Prostate gland (tissue), 2 donors: ENCODE data around the gene BZW2. TPM values are rescaled to one million over a fixed set of nuclear protein-coding genes. Genes with fewer than 3 reads are reported as not detected.

Experiments used
- DNase-seq: peaks from one replicate; pipeline ENCODE4 v3.0.0-alpha.2; 2019; ENCODE audit warnings: low spot score
- H3K27ac ChIP-seq, 2 donors: fragments of 200-600 bp; sonication (generic); 2 replicates each; pipeline ENCODE4 v1.5.1; 2017 to 2019
- H3K27me3 ChIP-seq: fragments of 200-600 bp; sonication (generic); replicated peaks from 2 replicates; pipeline ENCODE4 v1.5.1; 2019; ENCODE audit not compliant: insufficient read depth
- H3K36me3 ChIP-seq, 2 donors: fragments of 200-600 bp; sonication (generic); 1 replicate in 1 of 2; 2 replicates in 1 of 2; pipeline versions ENCODE4 v1.5.1 to v1.8.1; 2017 to 2019
- H3K4me1 ChIP-seq: fragments of 200-600 bp; sonication (generic); replicated peaks from 2 replicates; pipeline ENCODE4 v1.5.1; 2019
- H3K4me3 ChIP-seq, 2 donors: fragments of 200-600 bp; sonication (generic); 2 replicates each; pipeline ENCODE4 v1.5.1; 2017 to 2019
- H3K9me3 ChIP-seq: fragments of 200-600 bp; sonication (generic); 2 replicates; pipeline ENCODE4 v1.5.1; 2017
- POLR2A ChIP-seq: fragments of 450-650 bp; IDR thresholded peaks from one replicate; pipeline ENCODE4 v1.6.1; 2016; ENCODE audit warnings: antibody characterized with exemption, mild to moderate bottlenecking
- POLR2AphosphoS5 ChIP-seq: sonication (generic); formaldehyde crosslinking; IDR thresholded peaks from one replicate; pipeline ENCODE4 v1.6.1; 2017; ENCODE audit warnings: antibody characterized with exemption
- WGBS: methylation state at CpG from one replicate; pipeline ENCODE4 v1.1.5; 2018; 5-methylcytosine and 5-hydroxymethylcytosine counted together
- intact Hi-C: fragments of 100-400 bp; cut with DNase I; formaldehyde crosslinking; loops from one replicate; pipeline ENCODE4 v1.14.2; 2022
- total RNA-seq, 2 donors: library from RNA; depleted of rRNA; stranded (reverse); fragments of >200 nt; gene quantifications; one replicate each; pipeline ENCODE4 v1.1.0, GENCODE V29; 2016
- TF ChIP-seq, protein P1 (sequence below), 4 experiments: fragments of 200-600 bp in 2 of 4; fragments of 450-650 bp in 2 of 4; sonication (generic) in 2 of 4; IDR thresholded peaks; 1 replicate in 3 of 4; 2 replicates in 1 of 4; pipeline ENCODE4 v1.5.1; 2016 to 2019; ENCODE audit warnings: antibody characterized with exemption in 4 of 4, mild to moderate bottlenecking in 2 of 4, moderate library complexity in 2 of 4

Gene BZW2
- total RNA-seq, 2 donors from 2014 or later, result 31.0 to 33.5 TPM

DNA sequence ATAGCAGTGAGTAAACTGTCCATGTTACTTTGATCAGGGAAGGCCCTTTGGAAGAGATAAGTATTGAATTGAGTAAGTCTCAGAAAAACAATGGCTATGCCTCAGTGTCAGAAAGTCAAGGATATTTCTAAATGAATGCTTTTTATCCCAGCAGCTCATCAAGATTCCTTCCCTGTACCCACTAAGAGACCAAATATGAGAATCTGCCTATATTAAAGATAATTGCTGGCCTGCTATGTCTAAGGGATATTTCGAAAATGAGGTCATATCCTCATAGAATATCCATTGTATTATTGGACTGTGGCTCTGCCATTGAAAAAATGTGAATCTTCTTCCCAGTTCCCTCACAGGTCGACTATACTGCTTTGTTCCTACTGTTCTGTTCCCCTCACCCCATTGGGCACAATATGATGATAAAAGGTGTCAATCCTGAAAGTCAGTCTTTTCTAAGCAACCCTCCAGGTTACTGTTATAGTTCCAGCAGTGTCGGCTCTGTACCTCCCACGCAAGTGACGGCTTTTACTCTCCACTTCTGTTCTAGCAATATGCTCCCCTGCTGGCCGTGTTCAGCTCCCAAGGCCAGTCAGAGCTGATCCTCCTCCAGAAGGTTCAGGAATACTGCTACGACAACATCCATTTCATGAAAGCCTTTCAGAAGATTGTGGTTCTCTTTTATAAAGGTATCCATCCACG is 51.7 kb downstream of the BZW2 start:
- no peak overlapping the region for H3K27ac ChIP-seq
- H3K27me3 ChIP-seq, result no peaks in the 10 kb centered on the region
- H3K4me3 ChIP-seq, result no peak overlapping the region
- H3K36me3 ChIP-seq, result no peaks in the 10 kb centered on the region
- TF ChIP-seq POLR2AphosphoS5, result no peak
- TF ChIP-seq, protein P1, sequence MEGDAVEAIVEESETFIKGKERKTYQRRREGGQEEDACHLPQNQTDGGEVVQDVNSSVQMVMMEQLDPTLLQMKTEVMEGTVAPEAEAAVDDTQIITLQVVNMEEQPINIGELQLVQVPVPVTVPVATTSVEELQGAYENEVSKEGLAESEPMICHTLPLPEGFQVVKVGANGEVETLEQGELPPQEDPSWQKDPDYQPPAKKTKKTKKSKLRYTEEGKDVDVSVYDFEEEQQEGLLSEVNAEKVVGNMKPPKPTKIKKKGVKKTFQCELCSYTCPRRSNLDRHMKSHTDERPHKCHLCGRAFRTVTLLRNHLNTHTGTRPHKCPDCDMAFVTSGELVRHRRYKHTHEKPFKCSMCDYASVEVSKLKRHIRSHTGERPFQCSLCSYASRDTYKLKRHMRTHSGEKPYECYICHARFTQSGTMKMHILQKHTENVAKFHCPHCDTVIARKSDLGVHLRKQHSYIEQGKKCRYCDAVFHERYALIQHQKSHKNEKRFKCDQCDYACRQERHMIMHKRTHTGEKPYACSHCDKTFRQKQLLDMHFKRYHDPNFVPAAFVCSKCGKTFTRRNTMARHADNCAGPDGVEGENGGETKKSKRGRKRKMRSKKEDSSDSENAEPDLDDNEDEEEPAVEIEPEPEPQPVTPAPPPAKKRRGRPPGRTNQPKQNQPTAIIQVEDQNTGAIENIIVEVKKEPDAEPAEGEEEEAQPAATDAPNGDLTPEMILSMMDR (IDR thresholded peaks at IDR 0.05), result no peak
- no peak for TF ChIP-seq POLR2A
- no peak for DNase-seq
- H3K9me3 ChIP-seq, result no peaks in the 10 kb centered on the region
- intact Hi-C loops, result loop anchor here (5.0 kb wide), 1 partner anchor 220 kb away; no protein-coding TSS in a partner anchor
- no peaks in the 10 kb centered on the region for H3K4me1 ChIP-seq
- WGBS, result 93% methylated on average over 8 of the region's 8 CpGs

DNA sequence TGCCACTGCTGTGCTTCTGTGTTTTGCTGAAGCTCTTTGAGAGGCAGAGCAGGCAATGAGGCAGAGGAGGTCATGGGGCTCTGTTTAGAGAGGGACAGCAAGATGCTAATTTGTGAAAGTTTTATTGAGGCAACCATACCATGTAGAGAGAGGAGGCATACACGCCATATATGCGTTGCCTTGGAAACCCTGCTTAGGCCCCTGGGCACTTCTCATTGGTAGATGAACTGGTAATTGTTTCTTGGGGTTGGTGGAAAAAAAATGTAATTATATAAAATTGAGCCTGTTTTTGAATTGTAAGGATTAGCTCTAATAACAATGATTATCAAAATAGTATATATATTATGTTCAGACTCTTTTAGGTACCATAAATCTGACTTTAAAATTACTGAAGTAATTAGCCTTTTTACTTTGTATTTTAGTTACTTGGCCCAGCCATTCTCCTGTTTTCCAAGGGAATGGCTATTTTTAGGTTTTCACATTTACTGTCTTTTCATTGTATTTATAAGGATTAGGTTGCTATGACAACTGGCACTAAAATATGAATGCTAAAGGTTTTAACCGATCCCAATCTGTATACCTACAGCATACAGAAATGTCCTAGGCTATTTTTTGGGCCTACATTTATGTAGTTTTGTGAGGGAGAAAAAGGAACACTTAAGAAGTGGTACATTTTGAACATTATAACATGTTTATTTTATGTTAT is 52.4 kb downstream of the BZW2 start:
- WGBS, result 75% methylated on average over 3 of the region's 3 CpGs
- no peak for DNase-seq
- H3K9me3 ChIP-seq, result no peaks in the 10 kb centered on the region
- intact Hi-C loops, result loop anchor here (5.0 kb wide), 1 partner anchor 219 kb away; no protein-coding TSS in a partner anchor
- TF ChIP-seq, protein P1 (IDR thresholded peaks at IDR 0.05), result no peak
- no peak for TF ChIP-seq POLR2A
- TF ChIP-seq POLR2AphosphoS5, result no peak
- no peaks in the 10 kb centered on the region for H3K4me1 ChIP-seq
- no peaks in the 10 kb centered on the region for H3K36me3 ChIP-seq
- H3K27ac ChIP-seq, result no peak overlapping the region
- H3K4me3 ChIP-seq, result no peak overlapping the region
- no peaks in the 10 kb centered on the region for H3K27me3 ChIP-seq

- no peak for DNase-seq
Observed at GRCh38 chr7:16702441-16702840, 56.5 kb downstream of the BZW2 start.

GRCh38 chr7:16708511-16708910 is 62.5 kb downstream of the BZW2 start:
- Histone ChIP-seq H3K9me3 (no peaks in the 10 kb centered on the region), H3K27ac (no peak overlapping the region), H3K27me3 (no peaks in the 10 kb centered on the region), H3K4me3 (no peak overlapping the region), H3K4me1 (no peaks in the 10 kb centered on the region), H3K36me3 (no peaks in the 10 kb centered on the region)
- WGBS, result 89% methylated on average over 4 of the region's 4 CpGs
- TF ChIP-seq, protein P1 (IDR thresholded peaks at IDR 0.05), result no peak
- TF ChIP-seq POLR2AphosphoS5 (no peak), POLR2A (no peak)
- DNase-seq, result no peak
- intact Hi-C loops, result no loop called here

More at GRCh38 chr7:16702441-16702840, 56.5 kb downstream of the BZW2 start:
- TF ChIP-seq POLR2A, result no peak
- TF ChIP-seq POLR2AphosphoS5, result no peak
- TF ChIP-seq, protein P1 (IDR thresholded peaks at IDR 0.05), result no peak
- no peak overlapping the region for H3K4me3 ChIP-seq
- no peaks in the 10 kb centered on the region for H3K27me3 ChIP-seq
- no peaks in the 10 kb centered on the region for H3K9me3 ChIP-seq
- no peaks in the 10 kb centered on the region for H3K36me3 ChIP-seq
- no peaks in the 10 kb centered on the region for H3K4me1 ChIP-seq
- H3K27ac ChIP-seq, result no peak overlapping the region
- intact Hi-C loops, result no loop called here

- TF ChIP-seq POLR2AphosphoS5 (no peak), POLR2A (no peak)
- Histone ChIP-seq H3K27ac (no peak overlapping the region), H3K36me3 (no peaks in the 10 kb centered on the region), H3K4me3 (no peak overlapping the region), H3K9me3 (no peaks in the 10 kb centered on the region), H3K27me3 (no peaks in the 10 kb centered on the region), H3K4me1 (no peaks in the 10 kb centered on the region)
- no peak for DNase-seq
- intact Hi-C loops, result no loop called here
- WGBS, result 89% methylated on average over 3 of the region's 3 CpGs
Observed at GRCh38 chr7:16708980-16709379, 63.0 kb downstream of the BZW2 start.
